HG02973 (cell line): Measurements from ENCODE around the gene KRT6C.

Experiments used
- ATAC-seq: cut with Tn5 transposase; IDR thresholded peaks from one replicate; pipeline ENCODE4 v1.9.1; 2021; ENCODE audit warnings: moderate library complexity; ENCODE audit not compliant: unreplicated experiment

KRT6C gene

GRCh38 chr12:52436000-52436827 lies 37.4 kb downstream of the KRT6C start:
- no peak for ATAC-seq

GRCh38 chr12:52435659-52435999 lies 38.0 kb downstream of the KRT6C start:
- ATAC-seq = no peak

GRCh38 chr12:52434760-52435530 lies 38.7 kb downstream of the KRT6C start:
- ATAC-seq = no peak

GRCh38 chr12:52434081-52434733 lies 39.4 kb downstream of the KRT6C start, which contains the start of gene KRT75:
Gene KRT75 (minus strand): TSS chr12:52434371. CDS start chr12:52434304, 67 bp downstream.
- no peak for ATAC-seq

GRCh38 chr12:52433501-52434080 lies 40.0 kb downstream of the KRT6C start:
- ATAC-seq = no peak

- no peak for ATAC-seq
Measured at GRCh38 chr12:52432559-52433207, 40.9 kb downstream of the KRT6C start.

- no peak for ATAC-seq
Measured at GRCh38 chr12:52428121-52428520, 45.5 kb downstream of the KRT6C start.

GRCh38 chr12:52427083-52427482 lies 46.5 kb downstream of the KRT6C start:
- no peak for ATAC-seq

- ATAC-seq = no peak
Measured at GRCh38 chr12:52426034-52426433, 47.6 kb downstream of the KRT6C start.

GRCh38 chr12:52425466-52425865 lies 48.1 kb downstream of the KRT6C start:
- no peak for ATAC-seq

- ATAC-seq = no peak
Measured at GRCh38 chr12:52423661-52424500, 49.7 kb downstream of the KRT6C start.

- no peak for ATAC-seq
Measured at GRCh38 chr12:52423035-52423434, 50.6 kb downstream of the KRT6C start.

- no peak for ATAC-seq
Measured at GRCh38 chr12:52419656-52420055, 53.9 kb downstream of the KRT6C start.

- no peak for ATAC-seq
Measured at GRCh38 chr12:52418576-52419110, 55.0 kb downstream of the KRT6C start.
